ENCODE data around the gene TTLL10.
"Not testable (repeated sequence)": the region's sequence is repeated elsewhere in the genome, so short reads cannot be mapped to it uniquely, and the experiment has no call there.

The TTLL10 gene

GRCh38 chr1:1175221-1176062, 1.8 kb downstream of the TTLL10 start:
- DNase-seq: no peak

GRCh38 chr1:1176063-1176761, 2.5 kb downstream of the TTLL10 start:
- not testable (repeated sequence) for DNase-seq

GRCh38 chr1:1176931-1177330, 3.3 kb downstream of the TTLL10 start:
- no peak for DNase-seq

- no peak for DNase-seq
Measured at GRCh38 chr1:1177452-1178206, 3.9 kb downstream of the TTLL10 start.

GRCh38 chr1:1178794-1179331, 5.2 kb downstream of the TTLL10 start:
- no peak for DNase-seq

- DNase-seq: no peak
Measured at GRCh38 chr1:1179346-1179982, 5.8 kb downstream of the TTLL10 start.

- no peak for DNase-seq
Measured at GRCh38 chr1:1179983-1180861, 6.5 kb downstream of the TTLL10 start.

GRCh38 chr1:1181129-1181937, 7.7 kb downstream of the TTLL10 start:
- no peak for DNase-seq

GRCh38 chr1:1181938-1182410, 8.3 kb downstream of the TTLL10 start:
- DNase-seq: no peak

GRCh38 chr1:1182491-1183220, 9.0 kb downstream of the TTLL10 start:
- no peak for DNase-seq

GRCh38 chr1:1183221-1183747, 9.6 kb downstream of the TTLL10 start:
- DNase-seq: no peak

GRCh38 chr1:1183833-1184775, 10.4 kb downstream of the TTLL10 start:
- no peak for DNase-seq

GRCh38 chr1:1185101-1185765, 11.6 kb downstream of the TTLL10 start:
- DNase-seq: no peak

- no peak for DNase-seq
Measured at GRCh38 chr1:1187938-1188337, 14.3 kb downstream of the TTLL10 start.

- no peak for DNase-seq
Measured at GRCh38 chr1:1189111-1189510, 15.4 kb downstream of the TTLL10 start.

GRCh38 chr1:1191734-1192133, 18.1 kb downstream of the TTLL10 start:
- DNase-seq: no peak

GRCh38 chr1:1194723-1195122, 21.0 kb downstream of the TTLL10 start:
- no peak for DNase-seq

GRCh38 chr1:1195726-1196125, 22.0 kb downstream of the TTLL10 start:
- not testable (repeated sequence) for DNase-seq

All from NCI-H2081 treated with DMSO at 0.1 percent for 48 hours (cell line).